ENCODE results near the gene PABPC1L. TPM values are rescaled to one million over a fixed set of nuclear protein-coding genes. Genes with fewer than 3 reads are reported as not detected.

The PABPC1L gene
- total and polyA plus RNA-seq, 2 of the 13 experiments (the other 11 are each of a cell fraction or from before 2014, with no cell fraction given) = 30.8 to 252 TPM

DNA sequence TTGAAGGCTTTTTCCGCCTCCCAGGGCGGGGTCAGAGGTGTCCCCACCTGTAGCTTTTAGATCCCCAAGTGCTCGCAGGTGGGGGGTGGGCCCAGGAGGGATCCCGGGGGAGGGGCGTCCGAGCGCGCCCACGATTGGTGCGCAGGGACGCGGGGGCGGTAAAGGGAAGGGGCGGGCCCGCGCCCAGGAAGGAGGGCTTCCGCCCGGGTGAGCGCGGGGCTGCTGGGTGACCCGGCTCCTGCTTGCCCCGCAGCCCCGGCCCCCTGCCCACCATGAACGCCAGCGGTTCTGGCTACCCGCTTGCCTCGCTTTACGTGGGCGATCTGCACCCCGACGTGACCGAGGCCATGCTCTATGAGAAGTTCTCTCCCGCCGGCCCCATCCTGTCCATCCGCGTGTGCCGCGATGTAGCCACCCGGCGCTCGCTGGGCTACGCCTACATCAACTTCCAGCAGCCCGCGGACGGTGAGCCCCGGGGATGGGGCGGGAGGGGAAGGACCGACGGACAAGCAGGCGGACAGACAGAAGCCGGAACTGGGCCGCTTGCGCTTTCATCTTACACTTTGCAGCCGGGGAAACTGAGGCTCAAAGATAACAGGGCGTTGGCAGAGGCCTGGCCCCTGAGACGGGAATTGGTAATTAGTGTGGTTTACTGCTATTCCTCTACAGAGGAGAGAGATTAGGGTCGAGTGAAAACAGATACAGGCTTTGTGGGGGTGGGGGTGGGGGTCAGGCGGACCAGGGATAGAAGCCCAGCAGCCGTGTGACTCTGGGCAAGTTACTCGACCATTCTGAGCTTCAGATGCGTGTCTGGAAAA, at the start of gene PABPC1L (continued):
- TF ChIP-seq ZNF276 (CRISPR knock-in tag; IDR thresholded peaks at IDR 0.05; ENCODE audit: low read depth) = peak; percentile 49; the same call in 1 of the 2 replicates
- TF ChIP-seq ZNF383 (CRISPR knock-in tag; IDR thresholded peaks at IDR 0.05; ENCODE audit: borderline replicate concordance) = no peak
- TF ChIP-seq ZBTB38 (CRISPR knock-in tag; IDR thresholded peaks at IDR 0.05) = no peak; the same call in 1 of the 2 replicates
- TF ChIP-seq YEATS4 (CRISPR knock-in tag; IDR thresholded peaks at IDR 0.05; ENCODE audit: borderline replicate concordance) = peak; percentile 90
- TF ChIP-seq ONECUT2 (CRISPR knock-in tag; IDR thresholded peaks at IDR 0.05) = peak; percentile 8; the same call in 1 of the 2 replicates

GRCh38 chr20:44861531-44862006, 48.3 kb upstream of the PABPC1L start:
- DNase-seq (ENCODE audit: low spot score) = no peak
- H3K4me2 ChIP-seq (ENCODE audit: low read depth, low read length) = no peak overlapping the region
- FAIRE-seq = no peak
- H2AFZ ChIP-seq (ENCODE audit: low read length) = no peak overlapping the region
- H3K79me2 ChIP-seq (ENCODE audit: insufficient read depth, low read length) = no peaks in the 10 kb centered on the region
- ChIA-PET CTCF (ENCODE audit: low intra/inter-chr PET ratio, low total read pairs) (no interaction called here), POLR2A (no interaction called here)
- H3K36me3 ChIP-seq (replicated peaks in 1 of 2; ENCODE audit: control insufficient read depth in 1 of 2, insufficient read depth in 2 of 2, low read length in 2 of 2) = no peaks in the 10 kb centered on the region
- WGBS (ENCODE audit: low lambda C conversion rate) = 2% methylated on average over 5 of the region's 5 CpGs
- in situ Hi-C loops (cut with HindIII; ENCODE audit: extremely low pct_ligation_motif_present, low pct_unique_long_range_greater_than_20kb) (loop anchor here (5.0 kb wide), 1 partner anchor 59 kb away; no protein-coding TSS in a partner anchor), intact Hi-C loops (cut with micrococcal nuclease; ENCODE audit: unreplicated experiment) (no loop called here)
- peaks cover 1 to 17% of the 10 kb centered on the region in 2 experiments; a peak in 3 of 5 replicates for H3K27me3 ChIP-seq (ENCODE audit: control insufficient read depth in 1 of 2, insufficient read depth in 2 of 2, low read length in 2 of 2)
- H3K4me3 ChIP-seq (replicated peaks in 1 of 3; ENCODE audit: insufficient read depth in 1 of 3, low read depth in 2 of 3, low read length in 3 of 3) = no peak overlapping the region
- no peak overlapping the region for H3K27ac ChIP-seq (ENCODE audit: extremely low read length, insufficient read depth, low read length)
- no peaks in the 10 kb centered on the region for H4K20me1 ChIP-seq (ENCODE audit: insufficient read depth, low read length)
- peaks cover 7% of the 10 kb centered on the region for H3K4me1 ChIP-seq (ENCODE audit: insufficient read depth, low read length)
- BruUV-seq (replicated peaks) = no TSS peak
- no peaks in the 10 kb centered on the region for H3K9me3 ChIP-seq (ENCODE audit: low read length)
- ATAC-seq = no peak
- no peak overlapping the region for H3K9ac ChIP-seq (ENCODE audit: insufficient read depth, low read depth, low read length)
- no peak for TF ChIP-seq ZNF207 (IDR thresholded peaks at IDR 0.05; ENCODE audit: borderline replicate concordance)
- TF ChIP-seq JDP2 (CRISPR knock-in tag; IDR thresholded peaks at IDR 0.05; ENCODE audit: borderline replicate concordance) = no peak
- TF ChIP-seq ZBTB10 (CRISPR knock-in tag; IDR thresholded peaks at IDR 0.05; ENCODE audit: borderline replicate concordance) = no peak

Measured in HepG2 (cell line).